Large intestine (tissue), 3 donors: Measurements from ENCODE around the gene GXYLT1. TPM values are rescaled to one million over a fixed set of nuclear protein-coding genes. Genes with fewer than 3 reads are reported as not detected.
"Not testable (repeated sequence)": the region's sequence is repeated elsewhere in the genome, so short reads cannot be mapped to it uniquely, and the experiment has no call there.

Source experiments
- DNase-seq, 2 donors: peaks; one replicate each; pipeline versions ENCODE4 v3.0.0 to v3.0.0-alpha.2; 2013
- H3K27ac ChIP-seq: one replicate; pipeline ENCODE4 v1.5.1; 2013; ENCODE audit warnings: low read length
- H3K27me3 ChIP-seq: 2 replicates; pipeline ENCODE4 v1.6.1; 2013; ENCODE audit warnings: low read length; ENCODE audit not compliant: control insufficient read depth, insufficient read depth
- H3K36me3 ChIP-seq: 2 replicates; pipeline ENCODE4 v1.6.1; 2013; ENCODE audit warnings: low read length; ENCODE audit not compliant: control insufficient read depth, insufficient read depth
- H3K4me1 ChIP-seq: one replicate; pipeline ENCODE4 v1.6.1; 2013; ENCODE audit warnings: low read length; ENCODE audit not compliant: control insufficient read depth, insufficient read depth
- H3K4me3 ChIP-seq: one replicate; pipeline ENCODE4 v1.5.1; 2013; ENCODE audit warnings: low read length
- H3K9me3 ChIP-seq: one replicate; pipeline ENCODE4 v1.6.1; 2013; ENCODE audit warnings: mild to moderate bottlenecking, low read depth, low read length, moderate library complexity; ENCODE audit not compliant: control insufficient read depth
- WGBS: methylation state at CpG from one replicate; pipeline ENCODE4 v1.1.5; 2013; ENCODE audit warnings: low lambda C conversion rate; ENCODE audit not compliant: insufficient coverage; 5-methylcytosine and 5-hydroxymethylcytosine counted together
- polyA plus RNA-seq: library from polyadenylated mRNA; unstranded; fragments of 120-200 nt; gene quantifications from one replicate; pipeline ENCODE4 v1.2.1, GENCODE V29; 2013

The GXYLT1 gene
- polyA plus RNA-seq, 1 donor = 12.5 TPM

GRCh38 chr12:42070036-42070435 lies 74.6 kb downstream of the GXYLT1 start:
- no peaks in the 10 kb centered on the region for H3K27me3 ChIP-seq
- no peaks in the 10 kb centered on the region for H3K4me1 ChIP-seq
- H3K36me3 ChIP-seq = no peaks in the 10 kb centered on the region
- WGBS = 84% methylated on average over 3 of the region's 4 CpGs
- H3K9me3 ChIP-seq = peaks cover 3% of the 10 kb centered on the region
- no peak for DNase-seq
- no peak overlapping the region for H3K27ac ChIP-seq
- H3K4me3 ChIP-seq = no peak overlapping the region

DNA sequence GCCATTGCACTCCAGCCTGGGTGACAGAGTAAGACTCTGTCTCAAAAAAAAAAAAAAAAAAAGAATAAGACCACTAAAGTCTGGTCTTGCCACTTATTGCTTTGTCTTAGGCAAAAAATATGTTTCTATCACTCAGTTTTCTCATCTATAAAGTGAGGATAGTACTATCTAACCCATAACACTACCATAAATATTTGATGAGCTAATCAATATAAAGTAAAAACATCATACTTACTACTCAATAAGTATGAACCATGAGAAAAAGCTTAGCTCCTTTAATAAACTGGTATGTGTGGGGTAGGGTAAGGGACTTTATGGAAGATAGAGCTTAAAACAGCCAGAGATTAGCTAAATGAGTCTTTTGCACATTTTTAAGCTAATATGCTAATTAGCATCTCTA lies 85.5 kb downstream of the GXYLT1 start:
- H3K36me3 ChIP-seq = no peaks in the 10 kb centered on the region
- no peaks in the 10 kb centered on the region for H3K4me1 ChIP-seq
- H3K27me3 ChIP-seq = no peaks in the 10 kb centered on the region
- no peak overlapping the region for H3K27ac ChIP-seq
- DNase-seq = no peak
- H3K9me3 ChIP-seq = no peaks in the 10 kb centered on the region
- no peak overlapping the region for H3K4me3 ChIP-seq

DNA sequence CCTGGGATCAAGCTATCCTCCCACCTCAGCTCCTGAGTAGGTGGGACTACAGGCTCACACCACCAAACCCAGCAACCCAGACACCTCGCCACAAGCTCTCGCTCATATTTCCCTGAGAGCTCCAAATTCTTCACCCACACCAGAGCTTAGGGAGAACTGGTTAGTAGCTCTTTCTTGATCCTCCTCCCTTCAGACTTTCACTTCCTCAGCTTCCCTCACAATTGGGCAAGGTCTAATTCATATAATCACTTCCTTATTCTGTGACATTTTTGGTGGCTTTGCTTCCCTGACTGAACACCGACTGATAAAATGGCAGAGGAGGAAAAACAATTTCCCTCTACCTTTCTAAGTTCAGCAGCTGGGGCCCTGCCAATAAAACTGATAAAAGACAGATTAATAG lies 88.5 kb downstream of the GXYLT1 start:
- WGBS = no CpG with 5 or more reads among the region's 3 CpGs
- Histone ChIP-seq H3K27me3 (no peaks in the 10 kb centered on the region), H3K4me1 (no peaks in the 10 kb centered on the region), H3K9me3 (no peaks in the 10 kb centered on the region), H3K27ac (no peak overlapping the region), H3K4me3 (no peak overlapping the region), H3K36me3 (no peaks in the 10 kb centered on the region)
- no peak for DNase-seq

DNA sequence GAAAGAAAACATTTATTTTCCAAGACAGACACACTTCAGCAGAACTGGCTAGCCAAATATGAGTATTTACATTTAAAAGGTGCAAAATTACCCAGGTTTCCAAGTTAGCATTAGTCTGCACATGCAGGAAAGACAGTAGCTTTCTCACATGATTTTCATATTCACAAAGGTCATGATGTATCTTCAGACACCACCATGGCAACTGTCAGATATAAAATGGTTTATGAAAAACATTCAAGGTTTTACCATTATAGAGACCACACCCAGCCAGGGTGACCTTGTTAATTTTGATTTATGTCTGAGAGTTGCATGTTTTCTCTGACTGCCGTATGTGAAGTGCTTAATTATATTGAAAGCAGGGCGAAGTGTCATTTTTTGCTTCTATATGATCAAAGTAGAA lies 91.2 kb downstream of the GXYLT1 start:
- Histone ChIP-seq H3K4me1 (no peaks in the 10 kb centered on the region), H3K27me3 (no peaks in the 10 kb centered on the region), H3K9me3 (no peaks in the 10 kb centered on the region), H3K4me3 (no peak overlapping the region), H3K27ac (no peak overlapping the region), H3K36me3 (no peaks in the 10 kb centered on the region)
- WGBS = no CpG with 5 or more reads among the region's 2 CpGs
- no peak for DNase-seq

DNA sequence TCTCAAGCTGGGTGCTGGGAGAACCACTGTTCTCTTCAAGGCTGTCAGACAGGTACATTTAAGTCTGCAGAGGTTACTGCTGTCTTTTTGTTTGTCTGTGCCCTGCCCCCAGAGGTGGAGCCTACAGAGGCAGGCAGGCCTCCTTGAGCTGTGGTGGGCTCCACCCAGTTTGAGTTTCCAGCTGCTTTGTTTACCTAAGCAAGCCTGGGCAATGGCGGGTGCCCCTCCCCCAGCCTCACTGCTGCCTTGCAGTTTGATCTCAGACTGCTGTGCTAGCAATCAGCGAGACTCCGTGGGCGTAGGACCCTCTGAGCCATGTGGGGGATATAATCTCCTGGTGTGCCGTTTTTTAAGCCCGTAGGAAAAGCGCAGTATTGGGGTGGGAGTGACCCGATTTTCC lies 95.7 kb downstream of the GXYLT1 start:
- not testable (repeated sequence) for H3K4me1 ChIP-seq, DNase-seq, H3K27ac ChIP-seq, H3K27me3 ChIP-seq, H3K9me3 ChIP-seq, H3K36me3 ChIP-seq, H3K4me3 ChIP-seq
- WGBS = no CpG with 5 or more reads among the region's 8 CpGs

DNA sequence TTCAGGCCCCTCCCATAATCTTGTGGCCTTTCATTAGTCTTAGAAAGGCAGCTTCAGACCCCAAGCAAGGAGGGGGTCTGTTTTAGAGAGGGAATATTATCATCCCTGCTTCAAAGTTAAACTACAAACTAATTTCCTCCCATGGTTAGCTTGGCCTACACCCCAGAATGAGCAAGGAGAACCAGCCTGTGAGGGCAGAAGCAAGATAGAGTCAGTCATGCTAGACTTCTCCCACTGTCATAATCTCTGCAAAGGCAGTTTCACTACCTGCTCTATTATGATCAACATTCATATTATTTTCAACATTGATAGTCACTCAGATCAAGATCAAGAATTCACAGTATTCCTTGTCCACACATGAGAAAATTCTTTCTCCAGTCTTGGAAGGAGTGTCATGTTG lies 105.1 kb downstream of the GXYLT1 start:
- no peak for DNase-seq
- Histone ChIP-seq H3K9me3 (no peaks in the 10 kb centered on the region), H3K36me3 (no peaks in the 10 kb centered on the region), H3K4me3 (no peak overlapping the region), H3K27me3 (no peaks in the 10 kb centered on the region), H3K27ac (no peak overlapping the region), H3K4me1 (no peaks in the 10 kb centered on the region)

DNA sequence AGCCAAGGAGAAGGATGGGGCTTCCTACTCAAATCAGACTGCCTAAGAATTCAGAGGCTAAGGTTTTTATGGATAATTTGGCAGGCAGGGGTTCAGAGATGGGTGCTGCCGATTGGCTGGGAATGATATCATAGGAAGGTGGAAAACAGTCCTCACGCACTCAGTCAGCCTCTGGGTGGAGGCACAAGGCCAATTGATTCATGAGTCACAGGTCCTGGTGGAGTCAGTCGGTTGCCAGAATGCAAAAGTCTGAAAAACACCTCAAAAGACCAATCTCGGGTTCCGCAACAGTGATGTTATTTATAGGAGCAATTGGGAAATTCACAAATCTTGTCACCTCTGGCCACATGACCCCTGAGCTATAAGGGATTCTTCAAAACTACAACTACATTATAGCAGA lies 105.5 kb downstream of the GXYLT1 start:
- H3K4me3 ChIP-seq = no peak overlapping the region
- H3K27me3 ChIP-seq = no peaks in the 10 kb centered on the region
- H3K4me1 ChIP-seq = no peaks in the 10 kb centered on the region
- no peaks in the 10 kb centered on the region for H3K36me3 ChIP-seq
- no CpG with 5 or more reads among the region's 5 CpGs for WGBS
- H3K27ac ChIP-seq = no peak overlapping the region
- no peaks in the 10 kb centered on the region for H3K9me3 ChIP-seq
- no peak for DNase-seq

- H3K4me3 ChIP-seq = no peak overlapping the region
- WGBS = no CpG with 5 or more reads among the region's 4 CpGs
- no peaks in the 10 kb centered on the region for H3K36me3 ChIP-seq
- H3K4me1 ChIP-seq = no peaks in the 10 kb centered on the region
- DNase-seq = no peak
- no peak overlapping the region for H3K27ac ChIP-seq
- H3K27me3 ChIP-seq = no peaks in the 10 kb centered on the region
- no peaks in the 10 kb centered on the region for H3K9me3 ChIP-seq
These were observed 112.7 kb downstream of the GXYLT1 start for GRCh38 chr12:42031847-42032564.

Other genes starting within 250 kb of the GXYLT1 start
- 19.4 TPM for gene YAF2, start 93.4 kb upstream of the GXYLT1 start, polyA plus RNA-seq
- gene ZCRB1, start 181.2 kb upstream of the GXYLT1 start, polyA plus RNA-seq = 42.5 TPM
- gene PPHLN1, start 181.3 kb upstream of the GXYLT1 start, polyA plus RNA-seq = 56.6 TPM